Daoy (cell line): Measurements from ENCODE around the gene NRSN2. TPM values are rescaled to one million over a fixed set of nuclear protein-coding genes. Genes with fewer than 3 reads are reported as not detected.

ENCODE experiments used
- DNase-seq: peaks from one replicate; pipeline ENCODE4 v3.0.0-alpha.2; 2015; ENCODE audit warnings: low read depth
- total RNA-seq: library from RNA; depleted of rRNA; stranded (reverse); fragments of >200 nt; shearing (Covaris generic); gene quantifications from 2 replicates; pipeline ENCODE4 v1.2.3, GENCODE V29; 2014; rRNA removed

Gene NRSN2, protein sequence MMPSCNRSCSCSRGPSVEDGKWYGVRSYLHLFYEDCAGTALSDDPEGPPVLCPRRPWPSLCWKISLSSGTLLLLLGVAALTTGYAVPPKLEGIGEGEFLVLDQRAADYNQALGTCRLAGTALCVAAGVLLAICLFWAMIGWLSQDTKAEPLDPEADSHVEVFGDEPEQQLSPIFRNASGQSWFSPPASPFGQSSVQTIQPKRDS
- 19.2 and 19.3 TPM in 2 replicates for total RNA-seq

DNA sequence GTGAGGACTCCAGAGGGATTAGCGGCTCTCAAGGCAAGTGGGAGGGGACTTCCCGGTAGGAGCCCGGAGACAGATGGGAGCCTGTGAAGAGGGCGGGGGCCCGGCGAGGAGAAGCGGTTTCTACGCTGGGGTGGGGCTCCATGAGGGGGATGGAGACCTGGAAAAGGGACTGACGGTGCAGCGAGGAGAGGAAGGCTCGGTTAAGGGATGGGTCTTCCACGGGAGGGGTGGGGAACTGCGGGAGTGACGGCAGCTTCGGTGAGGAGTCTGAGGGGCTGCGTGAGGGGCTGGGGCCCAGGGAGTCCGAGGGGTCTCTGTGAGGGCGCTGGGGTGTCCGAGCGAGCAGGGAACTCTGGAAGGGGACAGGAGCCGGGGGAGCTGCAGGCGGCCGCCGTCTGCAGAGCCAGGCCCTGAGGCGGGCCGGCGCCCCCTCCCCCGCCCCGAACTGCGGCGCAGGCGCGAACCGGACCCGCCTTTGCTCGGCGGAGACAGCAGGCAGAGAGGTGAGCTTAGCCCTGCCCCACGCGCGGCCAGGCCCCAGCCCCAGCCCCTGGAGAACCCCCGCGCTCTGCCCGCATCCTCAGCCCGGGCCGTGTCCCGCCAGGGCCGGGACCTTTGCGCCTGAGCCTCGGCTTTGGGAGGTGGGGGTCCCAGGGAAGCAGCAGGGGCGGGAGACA, at the start of gene NRSN2:
Gene NRSN2 (plus strand): TSS at position 472 of the 677 bp plus-strand sequence. CDS start 2,533 bp downstream, outside the sequence.
- peak; percentile 61 for DNase-seq

DNA sequence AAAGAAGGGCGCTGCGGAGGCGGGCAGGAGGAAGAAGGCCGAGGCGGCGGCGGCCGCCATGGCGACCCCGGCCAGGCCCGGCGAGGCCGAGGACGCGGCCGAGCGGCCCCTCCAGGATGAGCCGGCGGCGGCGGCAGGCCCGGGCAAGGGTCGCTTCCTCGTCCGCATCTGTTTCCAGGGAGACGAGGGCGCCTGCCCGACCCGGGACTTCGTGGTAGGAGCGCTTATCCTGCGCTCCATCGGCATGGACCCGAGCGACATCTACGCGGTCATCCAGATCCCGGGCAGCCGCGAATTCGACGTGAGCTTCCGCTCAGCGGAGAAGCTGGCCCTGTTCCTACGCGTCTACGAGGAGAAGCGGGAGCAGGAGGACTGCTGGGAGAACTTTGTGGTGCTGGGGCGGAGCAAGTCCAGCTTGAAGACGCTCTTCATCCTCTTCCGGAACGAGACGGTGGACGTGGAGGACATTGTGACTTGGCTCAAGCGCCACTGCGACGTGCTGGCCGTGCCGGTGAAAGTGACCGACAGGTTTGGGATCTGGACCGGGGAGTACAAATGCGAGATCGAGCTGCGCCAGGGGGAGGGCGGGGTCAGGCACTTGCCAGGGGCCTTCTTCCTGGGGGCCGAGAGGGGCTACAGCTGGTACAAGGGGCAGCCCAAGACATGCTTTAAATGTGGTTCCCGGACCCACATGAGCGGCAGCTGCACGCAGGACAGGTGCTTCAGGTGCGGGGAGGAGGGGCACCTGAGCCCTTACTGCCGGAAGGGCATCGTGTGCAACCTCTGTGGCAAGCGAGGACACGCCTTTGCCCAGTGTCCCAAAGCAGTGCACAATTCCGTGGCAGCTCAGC, 48.8 kb upstream of the NRSN2 start:
- peak; percentile 71 for DNase-seq

DNA sequence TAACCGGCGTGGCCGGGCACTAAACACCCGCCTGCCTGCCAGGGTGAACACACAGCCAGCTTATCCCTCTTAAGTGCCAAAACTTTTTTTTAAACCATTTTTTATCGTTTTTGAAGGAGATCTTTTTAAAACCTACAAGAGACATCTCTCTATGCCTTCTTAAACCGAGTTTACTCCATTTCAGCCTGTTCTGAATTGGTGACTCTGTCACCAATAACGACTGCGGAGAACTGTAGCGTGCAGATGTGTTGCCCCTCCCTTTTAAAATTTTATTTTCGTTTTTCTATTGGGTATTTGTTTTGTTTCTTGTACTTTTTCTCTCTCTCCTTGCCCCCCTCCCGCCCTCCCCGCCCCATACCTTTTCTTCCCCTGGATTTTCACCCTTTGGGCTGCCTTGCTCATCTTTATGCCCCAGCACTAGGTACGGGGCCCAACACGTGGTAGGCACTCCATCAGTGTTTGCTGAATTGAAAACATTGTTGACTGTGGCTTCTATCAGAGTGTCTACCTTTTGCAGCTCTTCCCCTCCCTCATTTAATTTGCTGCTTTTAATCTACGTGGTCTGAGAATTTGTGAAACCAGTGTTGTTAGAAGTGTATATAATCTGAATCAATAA, 48.0 kb upstream of the NRSN2 start:
- DNase-seq = no peak

DNA sequence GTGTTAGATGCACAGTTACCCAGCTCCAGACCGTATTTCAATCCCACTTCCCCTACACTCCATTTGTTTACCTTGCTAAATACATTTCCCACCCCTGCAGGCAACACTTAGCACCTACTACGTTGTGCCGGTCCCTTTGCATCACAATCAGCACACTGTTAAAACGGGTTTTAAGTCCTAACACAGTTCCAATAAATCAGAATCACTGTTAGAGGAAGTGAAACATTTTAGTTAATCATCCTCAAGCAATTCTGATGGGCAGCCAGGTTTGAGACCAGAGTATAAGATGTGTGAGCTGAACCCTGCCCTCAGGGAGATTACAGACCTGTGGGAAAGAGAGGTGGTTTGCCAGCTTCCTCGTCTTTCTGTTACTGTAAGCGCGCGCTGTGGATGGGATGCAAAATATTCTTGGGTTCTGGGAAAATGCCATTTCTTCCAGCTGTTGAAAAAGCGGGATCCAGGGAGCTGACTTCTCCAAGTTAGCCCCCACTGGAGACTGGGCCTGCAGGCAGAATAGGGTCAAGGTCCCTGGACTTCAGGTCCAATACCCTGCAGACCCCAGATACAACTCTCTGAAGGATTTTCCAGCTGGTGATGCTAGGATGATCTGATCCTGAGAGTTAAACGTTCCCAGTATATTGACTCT, 46.4 kb upstream of the NRSN2 start:
- no peak for DNase-seq

DNA sequence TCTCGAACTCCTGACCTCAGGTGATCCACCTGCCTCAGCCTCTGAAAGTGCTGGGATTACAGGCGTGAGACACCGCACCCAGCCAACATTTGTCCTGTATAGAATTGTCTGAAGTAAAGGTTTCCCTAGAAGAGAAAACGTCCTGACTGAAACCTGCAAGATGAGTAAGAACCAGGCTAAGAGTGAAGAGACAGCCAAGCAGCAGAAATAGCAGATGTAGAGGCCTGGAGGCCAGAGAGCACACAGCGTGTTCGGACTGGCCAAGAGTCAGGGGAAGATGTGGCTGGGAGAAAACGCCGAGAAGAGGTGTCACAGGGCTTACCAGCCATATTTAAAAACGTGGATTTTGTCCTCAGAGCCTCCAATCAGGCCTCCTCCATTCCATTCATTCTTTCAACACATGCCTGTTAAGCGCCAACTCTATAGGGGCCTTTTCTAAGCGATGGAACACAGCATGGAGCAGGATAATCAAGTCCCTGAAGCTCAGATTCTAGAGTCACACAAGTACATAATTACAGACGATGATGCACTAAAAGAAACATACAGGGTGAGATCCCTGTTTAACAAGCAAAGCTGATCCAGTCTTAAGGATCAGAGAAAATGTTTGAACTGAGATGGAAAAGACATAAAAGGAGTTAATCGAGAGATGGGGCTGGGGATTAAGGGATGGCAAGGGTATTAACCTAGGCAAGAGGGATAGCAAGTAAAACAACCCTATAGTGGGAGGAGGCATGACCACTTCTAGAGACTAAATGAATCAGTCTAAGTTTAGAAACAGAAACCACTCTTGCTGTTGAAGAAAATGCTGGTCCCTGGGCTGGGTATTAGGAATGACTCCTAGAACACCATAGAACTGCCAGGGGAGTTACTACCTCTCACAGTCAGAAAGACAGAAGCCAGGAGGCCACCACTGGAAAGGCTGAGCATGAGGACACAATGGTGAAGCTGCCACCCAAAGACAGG, 44.7 kb upstream of the NRSN2 start:
- DNase-seq = no peak

DNA sequence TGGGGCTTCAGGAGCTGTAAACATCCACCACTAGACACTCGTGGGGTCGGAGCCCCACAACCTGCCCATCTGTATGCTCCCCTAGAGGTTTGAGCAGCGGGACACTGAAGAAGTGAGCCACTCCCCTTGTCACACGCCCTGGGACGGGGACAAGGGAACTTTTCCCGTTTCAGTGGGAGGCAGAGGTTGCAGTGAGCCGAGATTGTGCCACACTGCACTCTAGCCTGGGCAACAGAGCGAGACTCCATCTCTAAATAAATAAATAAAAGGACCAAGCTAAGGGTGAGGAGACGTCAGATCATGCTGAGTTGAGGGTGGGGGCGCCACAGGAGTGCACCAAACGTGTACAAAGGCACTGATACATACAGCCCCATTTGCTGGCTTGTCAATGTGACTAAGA, 41.2 kb upstream of the NRSN2 start:
- no peak for DNase-seq

DNA sequence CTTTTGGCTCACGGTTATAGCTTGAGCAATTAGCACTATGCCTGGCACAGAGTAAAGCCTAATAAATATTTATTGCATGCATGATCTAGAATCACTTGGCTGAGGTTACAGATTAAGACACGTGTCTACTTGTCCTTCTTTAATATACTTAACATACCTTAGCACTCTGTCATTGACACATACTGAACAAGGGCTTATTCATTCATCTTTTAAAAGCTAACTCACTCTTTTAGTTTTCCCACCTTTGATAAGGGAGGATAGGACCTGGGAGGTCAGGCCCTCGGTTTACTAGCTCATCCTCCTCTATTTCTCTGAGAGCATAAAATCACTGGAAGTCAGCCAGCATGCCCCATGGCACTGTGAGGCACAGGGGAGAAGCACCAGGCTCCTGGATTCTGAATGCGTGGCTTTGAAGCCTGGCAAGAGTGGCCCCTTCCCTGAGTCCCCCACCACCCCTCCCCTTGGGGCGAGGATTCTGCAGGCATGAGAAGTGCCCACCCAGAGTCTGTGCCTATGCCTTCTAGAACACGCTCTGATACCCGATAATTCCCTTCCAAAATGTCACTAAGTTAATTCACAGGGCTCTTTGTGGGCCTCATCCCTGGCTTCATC, 38.4 kb upstream of the NRSN2 start:
- no peak for DNase-seq

DNA sequence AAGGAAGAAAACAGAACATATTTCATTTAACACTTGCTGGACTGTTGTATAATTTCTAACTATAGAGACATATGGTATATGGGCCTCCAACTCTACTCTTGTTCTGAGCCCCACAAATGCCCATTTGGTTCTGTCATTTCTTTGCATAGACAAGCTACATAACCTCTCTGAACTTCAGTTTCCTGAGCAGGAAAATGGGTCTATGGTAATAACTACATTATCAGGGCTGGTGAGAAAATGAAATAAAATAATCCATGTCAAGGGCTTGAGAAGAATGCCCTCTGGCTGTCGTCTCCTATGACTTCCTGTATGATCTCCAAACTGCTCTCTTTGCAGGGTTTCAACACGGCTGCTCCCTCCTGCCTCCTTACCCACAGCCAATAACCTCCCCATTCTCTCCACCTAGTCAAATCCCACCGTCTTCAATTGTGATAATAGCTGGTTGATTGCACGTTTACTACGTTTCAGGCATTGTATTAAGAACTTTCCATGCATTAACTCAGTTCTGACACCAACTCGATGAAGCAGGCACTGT, 37.5 kb upstream of the NRSN2 start:
- peak; percentile 13 for DNase-seq

DNA sequence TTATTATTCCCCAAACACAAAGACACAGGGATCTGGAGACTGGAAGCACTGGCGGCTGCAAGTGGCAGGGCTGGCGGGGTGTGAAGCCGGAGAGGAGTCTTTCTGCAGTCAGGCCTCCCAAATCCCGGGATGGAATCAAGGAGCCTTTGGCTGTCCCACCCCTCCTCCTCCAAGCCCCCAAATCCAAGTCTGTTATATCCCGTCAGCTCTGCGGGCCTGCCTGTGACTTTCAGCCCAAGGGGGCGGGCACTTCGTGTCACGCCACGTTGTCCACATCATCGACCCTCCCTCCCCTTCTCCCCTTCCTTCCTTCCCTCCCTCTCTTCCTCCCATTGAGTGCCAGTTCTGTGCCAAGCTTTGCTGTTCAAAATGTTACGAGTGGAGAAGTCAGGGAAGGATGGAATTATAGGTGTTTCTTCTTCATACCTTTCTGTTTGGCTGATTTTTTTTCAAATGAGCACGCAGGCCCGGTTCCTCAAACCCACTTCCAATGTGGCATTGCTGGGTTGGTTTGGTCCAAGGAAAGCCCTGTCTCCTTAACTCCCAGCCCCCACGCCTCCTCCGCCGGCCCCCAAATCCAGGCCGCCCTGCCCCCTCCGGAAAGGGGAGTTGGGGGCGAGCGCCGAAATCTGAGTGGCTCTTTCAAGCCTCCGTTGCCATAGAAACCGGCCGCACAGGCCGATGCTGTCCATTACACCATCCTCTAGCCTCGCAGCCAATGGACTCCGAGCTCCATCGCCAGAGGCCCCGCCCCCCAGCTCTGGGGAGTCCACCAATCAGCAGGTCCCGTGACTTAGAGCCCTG, 36.9 kb upstream of the NRSN2 start:
- DNase-seq = peak; percentile 95

DNA sequence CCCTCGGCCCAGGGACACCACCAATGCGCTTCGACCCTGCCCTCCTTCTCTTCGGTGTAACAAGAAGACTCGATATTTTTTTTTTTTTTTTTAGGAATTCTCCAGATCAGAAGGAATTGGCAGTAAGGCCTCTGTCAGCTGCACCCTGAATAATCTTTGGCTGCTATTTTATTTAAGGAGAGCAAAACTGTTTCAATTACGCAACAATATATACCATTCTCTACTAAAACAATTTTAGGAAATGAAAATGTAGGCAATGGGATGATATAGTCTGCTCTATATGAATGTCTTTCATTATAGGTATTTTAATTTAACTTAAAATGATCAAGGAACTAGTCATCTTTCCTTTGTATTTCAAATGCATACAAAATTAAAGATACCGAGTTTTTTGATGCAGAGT, 36.3 kb upstream of the NRSN2 start:
- DNase-seq = no peak

DNA sequence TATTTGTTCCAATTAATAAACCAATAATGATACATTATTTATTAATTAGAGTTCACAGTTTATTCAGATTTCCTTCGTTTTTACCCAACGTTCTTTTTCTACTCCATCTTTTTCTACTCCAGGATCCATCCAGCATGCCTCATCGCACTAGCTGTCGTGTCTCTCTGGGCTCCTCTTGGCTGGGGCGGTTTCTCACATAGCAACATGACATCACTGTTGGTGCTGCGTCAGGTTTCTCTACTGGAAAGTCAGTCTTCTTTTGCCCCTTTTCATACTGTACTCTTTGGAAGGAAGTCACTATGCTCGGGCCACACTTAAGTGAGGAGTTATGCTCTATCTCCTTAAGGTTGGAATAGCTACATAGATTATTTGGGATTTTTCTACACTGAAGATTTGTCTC, 35.3 kb upstream of the NRSN2 start:
- DNase-seq = no peak

DNA sequence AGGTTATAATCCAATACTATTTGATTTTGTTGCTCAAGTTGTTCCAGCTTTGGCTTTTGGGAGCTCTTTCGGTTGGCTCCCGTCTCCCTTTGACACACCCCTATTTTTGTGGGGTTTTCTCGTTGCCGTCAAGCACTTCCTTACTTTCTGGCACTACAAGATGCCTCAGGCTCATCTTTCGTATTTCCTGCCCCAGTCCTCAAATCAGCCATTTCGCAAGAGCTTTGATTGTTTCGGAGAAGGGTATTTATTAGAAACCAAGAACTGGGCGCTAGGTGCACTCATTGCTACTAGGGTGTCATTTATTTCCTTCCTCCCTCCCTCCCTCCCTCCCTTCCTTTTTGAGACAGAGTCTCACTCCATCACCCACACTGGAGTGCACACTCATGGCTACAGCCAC, 34.8 kb upstream of the NRSN2 start:
- DNase-seq = no peak

DNA sequence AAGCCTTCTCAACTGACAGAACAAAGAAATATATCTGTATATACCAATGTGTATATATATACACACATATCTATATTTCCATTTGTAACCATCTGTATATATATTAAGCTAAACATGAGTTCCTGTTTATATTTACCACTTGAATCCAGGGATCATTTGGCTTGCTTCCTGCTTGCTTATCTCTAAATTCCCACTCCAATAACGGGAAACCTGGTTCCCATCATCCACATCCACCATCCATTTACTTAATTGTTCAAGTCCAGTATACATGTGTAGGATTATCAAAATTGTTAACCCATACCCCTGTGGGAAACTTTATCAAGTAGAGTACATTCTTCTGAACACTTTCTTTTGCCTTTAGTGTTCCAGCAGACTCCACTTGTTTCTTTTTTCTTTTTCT, 34.0 kb upstream of the NRSN2 start:
- no peak for DNase-seq

DNA sequence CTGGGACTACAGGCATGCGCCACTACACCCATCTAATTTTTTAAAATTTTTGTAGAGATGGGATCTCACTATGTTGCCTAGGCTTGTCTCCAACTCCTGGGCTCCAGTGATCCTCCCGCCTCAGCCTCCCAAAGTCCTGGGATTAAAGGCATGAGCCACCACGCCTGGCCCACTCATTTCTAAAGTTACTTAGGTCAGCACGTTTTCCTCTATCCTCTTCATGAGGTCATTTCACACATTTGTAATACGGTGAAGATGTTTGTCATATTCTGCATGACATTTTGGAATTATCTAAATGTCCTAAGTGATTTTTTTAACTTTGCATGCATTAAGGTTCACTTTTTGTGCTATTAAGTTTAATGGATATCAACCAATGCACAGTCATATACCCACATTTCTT, 33.5 kb upstream of the NRSN2 start:
- DNase-seq = no peak

DNA sequence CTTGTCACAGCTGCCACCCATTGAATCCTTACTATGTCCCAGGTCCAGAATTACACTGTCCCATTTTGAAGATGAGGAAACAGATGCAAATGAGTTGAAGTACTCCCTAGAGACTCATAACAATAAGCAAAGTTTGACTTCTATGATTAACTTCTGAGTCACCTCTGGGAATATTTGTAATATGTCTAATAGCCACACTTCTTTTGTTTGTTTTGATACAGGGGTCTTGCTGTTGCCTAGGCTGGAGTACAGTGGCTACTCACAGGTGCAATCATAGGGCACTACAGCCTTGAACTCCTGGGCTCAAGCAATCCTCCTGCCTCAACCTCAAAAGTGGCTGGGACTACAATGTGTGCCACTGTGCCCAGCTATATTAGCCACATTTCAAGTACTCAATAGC, 33.0 kb upstream of the NRSN2 start:
- peak; percentile 23 for DNase-seq

DNA sequence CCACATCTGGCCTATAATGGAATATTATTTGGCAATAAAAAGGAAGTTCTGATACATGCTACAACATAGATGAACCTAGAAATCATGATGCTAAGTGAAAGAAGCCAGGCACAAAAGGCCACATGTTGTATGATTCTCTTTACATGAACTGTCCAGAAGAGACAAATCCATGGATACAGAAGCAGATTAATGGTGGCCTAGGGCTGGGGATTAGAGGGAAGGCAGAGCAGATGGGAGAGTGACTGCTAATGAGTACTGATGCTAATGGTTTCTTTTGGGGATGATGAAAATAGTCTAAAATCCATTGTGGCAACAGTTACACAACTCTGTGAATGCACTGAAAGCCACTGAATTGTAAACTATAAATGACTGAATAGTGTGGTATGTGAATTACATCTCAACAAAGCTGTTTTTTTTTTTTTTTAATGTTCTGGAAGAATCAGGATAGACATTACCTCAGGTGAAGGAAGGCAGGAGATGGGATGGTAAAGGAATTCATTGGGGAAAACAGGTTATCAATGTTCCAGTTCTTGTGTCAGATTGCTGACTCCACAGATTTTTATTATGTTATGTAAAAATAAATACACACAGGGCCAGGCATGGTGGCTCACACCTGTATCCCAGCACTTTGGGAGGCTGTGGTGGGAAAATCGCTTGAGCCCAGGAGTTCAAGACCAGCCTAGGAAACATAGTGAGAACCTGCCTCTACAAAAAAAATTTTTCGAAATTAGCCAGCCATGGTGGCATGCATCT, 30.4 kb upstream of the NRSN2 start:
- DNase-seq = no peak

DNA sequence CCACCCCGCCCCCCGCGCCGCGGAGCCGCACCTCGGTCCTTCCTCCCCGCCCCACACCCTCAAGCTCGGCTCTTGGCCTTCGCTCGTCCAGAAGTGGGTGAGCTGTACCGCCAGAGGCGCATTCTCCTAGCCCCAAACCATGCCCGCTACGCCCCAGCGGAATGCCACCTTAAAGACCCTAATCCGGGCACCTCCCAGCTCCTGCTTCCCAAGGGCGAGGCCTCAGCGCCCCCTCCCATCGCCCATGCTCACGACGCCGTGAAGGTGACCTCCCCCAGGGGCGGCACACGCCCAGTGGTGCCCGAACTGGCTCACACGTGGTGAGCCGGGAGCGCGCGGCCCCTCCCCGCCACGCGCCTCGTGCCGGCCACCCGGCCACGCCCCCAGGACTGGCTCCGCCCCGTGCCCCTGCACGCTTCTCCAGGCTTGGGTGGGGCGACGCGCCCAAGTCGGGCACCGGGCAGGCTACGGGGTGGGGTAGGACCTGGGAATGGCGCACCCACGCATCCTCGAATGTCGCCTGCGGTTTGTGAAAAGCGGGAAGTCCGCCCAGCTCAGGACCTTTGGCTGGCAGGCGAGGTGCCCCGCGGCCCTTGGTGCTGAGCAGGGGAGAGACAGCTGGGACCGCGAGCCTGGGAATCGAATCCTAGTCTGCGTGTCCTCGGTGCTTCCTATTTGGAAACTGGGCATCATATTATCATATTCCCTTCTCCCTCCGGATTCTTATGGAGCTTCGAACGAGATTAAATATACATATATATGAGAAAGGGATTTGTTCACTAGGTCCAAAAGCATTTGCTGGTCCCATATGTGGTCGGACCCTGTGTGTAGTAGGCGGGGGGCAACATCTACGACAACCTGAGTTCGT, 22.5 kb upstream of the NRSN2 start:
- DNase-seq = peak; percentile 93
